Lung (tissue), 12 donors: ENCODE data around the gene CRTAC1. TPM values are rescaled to one million over a fixed set of nuclear protein-coding genes. Genes with fewer than 3 reads are reported as not detected.

Experiments
- ATAC-seq: fragments of 200-7000 bp; cut with Tn5 transposase; one replicate; pipeline ENCODE4 v1.9.1; 2020; ENCODE audit warnings: moderate number of reproducible peaks; ENCODE audit not compliant: insufficient read depth, low FRiP score
- DNase-seq, 3 donors: peaks; one replicate each; pipeline ENCODE4 v3.0.0-alpha.2; 2013 to 2017
- H3K27ac ChIP-seq, 2 donors: one replicate each; pipeline ENCODE4 v1.5.1; 2013; ENCODE audit warnings: mild to moderate bottlenecking in 2 of 2, moderate library complexity in 2 of 2, control low read depth in 1 of 2, inconsistent platforms in 1 of 2, low read depth in 1 of 2, low read length in 1 of 2
- H3K27me3 ChIP-seq, 3 donors: one replicate each; pipeline ENCODE4 v1.5.1; 2013; ENCODE audit warnings: low read length in 2 of 3; ENCODE audit not compliant: control insufficient read depth in 3 of 3, insufficient read depth in 3 of 3
- H3K36me3 ChIP-seq, 4 donors: one replicate each; pipeline ENCODE4 v1.5.1; 2013; ENCODE audit warnings: low read length in 4 of 4, mild to moderate bottlenecking in 1 of 4, moderate library complexity in 1 of 4; ENCODE audit not compliant: control insufficient read depth in 4 of 4, insufficient read depth in 4 of 4
- H3K4me1 ChIP-seq, 5 donors: one replicate each; pipeline ENCODE4 v1.5.1; 2013; ENCODE audit warnings: low read length in 5 of 5, mild to moderate bottlenecking in 2 of 5, moderate library complexity in 1 of 5; ENCODE audit not compliant: control insufficient read depth in 5 of 5, insufficient read depth in 5 of 5
- H3K4me3 ChIP-seq: one replicate; pipeline ENCODE4 v1.5.1; 2013; ENCODE audit warnings: mild to moderate bottlenecking, control low read depth, moderate library complexity
- H3K9ac ChIP-seq, 2 donors: one replicate each; pipeline ENCODE4 v1.5.1; 2013; ENCODE audit warnings: low read length in 2 of 2, control low read depth in 1 of 2; ENCODE audit not compliant: insufficient read depth in 1 of 2
- H3K9me3 ChIP-seq, 4 donors: one replicate each; pipeline ENCODE4 v1.5.1; 2013; ENCODE audit warnings: low read length in 3 of 4, mild to moderate bottlenecking in 1 of 4, moderate library complexity in 1 of 4; ENCODE audit not compliant: control insufficient read depth in 4 of 4, insufficient read depth in 3 of 4
- WGBS, 2 donors: extraction: QIAGEN DNeasy Blood & Tissue Kit; methylation state at CpG; one replicate each; pipeline ENCODE4 v1.1.7; 2013; 5-methylcytosine and 5-hydroxymethylcytosine counted together
- polyA plus RNA-seq, 2 donors: library from polyadenylated mRNA; stranded (reverse); fragments of 200-250 nt; gene quantifications; one replicate each; pipeline ENCODE4 v1.2.1, GENCODE V29; 2013
- total RNA-seq, 2 donors: library from RNA; depleted of rRNA in 1 of 2; stranded (reverse); fragments of >200 nt in 1 of 2; gene quantifications; one replicate each; pipeline ENCODE4 v1.2.1, GENCODE V29; 2014 to 2021
- TF ChIP-seq, protein P1 (sequence below): IDR thresholded peaks from 2 replicates; pipeline ENCODE4 v1.5.1; 2012; ENCODE audit warnings: mild to moderate bottlenecking; ENCODE audit errors: control extremely low read depth, extremely low read depth
- donor health status: control.
- donor health status: control.
- donor health status: Bipolar disorder and iron deficiency.
- donor health status: healthy.
- donor health status: DM: yes; HTN: yes; CAD: no.

CRTAC1 gene
- total and polyA plus RNA-seq, 4 donors, result 45.8 to 82.4 (median 54.3) TPM

DNA sequence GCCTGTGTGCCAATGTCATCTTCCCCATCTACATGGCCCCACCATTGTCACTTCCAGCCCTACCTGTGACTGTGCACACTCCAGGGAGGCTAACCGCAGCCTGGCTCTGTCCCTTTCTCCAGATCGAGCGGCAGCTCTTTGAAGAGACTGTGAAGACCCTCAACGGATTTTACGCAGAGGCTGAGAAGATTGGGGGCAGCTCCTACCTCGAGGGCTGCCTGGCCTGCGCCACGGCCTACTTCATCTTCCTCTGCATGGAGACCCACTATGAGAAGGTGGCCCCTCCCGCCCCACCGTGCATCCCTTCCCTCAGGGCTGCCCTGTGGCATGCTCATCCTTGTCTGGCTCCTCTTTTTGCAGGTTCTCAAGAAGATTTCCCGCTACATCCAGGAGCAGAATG is 166.6 kb downstream of the CRTAC1 start:
- no peak overlapping the region for H3K4me3 ChIP-seq
- H3K9ac ChIP-seq, result no peak overlapping the region
- no peaks in the 10 kb centered on the region for H3K36me3 ChIP-seq
- DNase-seq (no peak), ATAC-seq (no peak)
- H3K27ac ChIP-seq, result no peak overlapping the region
- peaks cover 0 to 2% (median 0%) of the 10 kb centered on the region in 5 donors for H3K4me1 ChIP-seq
- TF ChIP-seq, protein P1, sequence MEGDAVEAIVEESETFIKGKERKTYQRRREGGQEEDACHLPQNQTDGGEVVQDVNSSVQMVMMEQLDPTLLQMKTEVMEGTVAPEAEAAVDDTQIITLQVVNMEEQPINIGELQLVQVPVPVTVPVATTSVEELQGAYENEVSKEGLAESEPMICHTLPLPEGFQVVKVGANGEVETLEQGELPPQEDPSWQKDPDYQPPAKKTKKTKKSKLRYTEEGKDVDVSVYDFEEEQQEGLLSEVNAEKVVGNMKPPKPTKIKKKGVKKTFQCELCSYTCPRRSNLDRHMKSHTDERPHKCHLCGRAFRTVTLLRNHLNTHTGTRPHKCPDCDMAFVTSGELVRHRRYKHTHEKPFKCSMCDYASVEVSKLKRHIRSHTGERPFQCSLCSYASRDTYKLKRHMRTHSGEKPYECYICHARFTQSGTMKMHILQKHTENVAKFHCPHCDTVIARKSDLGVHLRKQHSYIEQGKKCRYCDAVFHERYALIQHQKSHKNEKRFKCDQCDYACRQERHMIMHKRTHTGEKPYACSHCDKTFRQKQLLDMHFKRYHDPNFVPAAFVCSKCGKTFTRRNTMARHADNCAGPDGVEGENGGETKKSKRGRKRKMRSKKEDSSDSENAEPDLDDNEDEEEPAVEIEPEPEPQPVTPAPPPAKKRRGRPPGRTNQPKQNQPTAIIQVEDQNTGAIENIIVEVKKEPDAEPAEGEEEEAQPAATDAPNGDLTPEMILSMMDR, result no peak
- WGBS, 2 donors, result 89 to 92% methylated on average over 11 of the region's 11 CpGs
- H3K27me3 ChIP-seq, result peaks cover 0 to 15% (median 0%) of the 10 kb centered on the region in 3 donors
- no peaks in the 10 kb centered on the region for H3K9me3 ChIP-seq

DNA sequence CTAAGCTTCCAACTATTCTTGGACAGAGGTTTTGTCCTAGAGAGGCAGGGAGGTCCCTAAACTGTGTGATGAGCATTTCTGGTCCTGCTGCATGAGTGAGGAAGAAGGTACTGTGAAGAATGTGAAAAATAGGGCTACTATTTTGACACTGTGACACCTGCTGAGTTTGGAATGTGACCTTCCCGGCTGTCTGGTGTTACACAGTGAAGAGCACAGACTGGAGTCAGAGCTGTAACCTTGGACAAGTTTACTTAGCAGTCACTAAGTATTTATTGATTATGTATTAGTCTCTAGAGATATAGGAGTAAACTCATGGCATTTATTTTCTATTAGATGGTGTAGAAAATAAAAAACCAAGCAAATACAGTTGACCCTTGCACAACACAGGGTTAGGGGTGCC is 168.5 kb downstream of the CRTAC1 start:
- DNase-seq (no peak), ATAC-seq (no peak)
- Histone ChIP-seq H3K4me3 (no peak overlapping the region), H3K9me3 (no peaks in the 10 kb centered on the region), H3K9ac (no peak overlapping the region), H3K27me3 (peaks cover 0 to 15% (median 0%) of the 10 kb centered on the region in 3 donors), H3K27ac (no peak overlapping the region), H3K36me3 (no peaks in the 10 kb centered on the region), H3K4me1 (no peaks in the 10 kb centered on the region)
- TF ChIP-seq, protein P1, result no peak
- WGBS, 2 donors, result 43% methylated on average over 1 of the region's 1 CpG

- H3K4me1 ChIP-seq, result no peaks in the 10 kb centered on the region
- H3K27ac ChIP-seq, result no peak overlapping the region
- H3K36me3 ChIP-seq, result no peaks in the 10 kb centered on the region
- TF ChIP-seq, protein P1, result no peak
- ATAC-seq, result peak; percentile 51
- DNase-seq, result no peak
- no peak overlapping the region for H3K9ac ChIP-seq
- 85 to 87% methylated on average over 3 of the region's 3 CpGs for WGBS, 2 donors
- peaks cover 0 to 10% (median 0%) of the 10 kb centered on the region in 3 donors for H3K27me3 ChIP-seq
- no peaks in the 10 kb centered on the region for H3K9me3 ChIP-seq
- H3K4me3 ChIP-seq, result no peak overlapping the region
Observed at GRCh38 chr10:97861097-97861750, 169.2 kb downstream of the CRTAC1 start.
